ENCODE results near the gene SVIL.
"Not testable (repeated sequence)": the region's sequence is repeated elsewhere in the genome, so short reads cannot be mapped to it uniquely, and the experiment has no call there.

Gene SVIL

DNA sequence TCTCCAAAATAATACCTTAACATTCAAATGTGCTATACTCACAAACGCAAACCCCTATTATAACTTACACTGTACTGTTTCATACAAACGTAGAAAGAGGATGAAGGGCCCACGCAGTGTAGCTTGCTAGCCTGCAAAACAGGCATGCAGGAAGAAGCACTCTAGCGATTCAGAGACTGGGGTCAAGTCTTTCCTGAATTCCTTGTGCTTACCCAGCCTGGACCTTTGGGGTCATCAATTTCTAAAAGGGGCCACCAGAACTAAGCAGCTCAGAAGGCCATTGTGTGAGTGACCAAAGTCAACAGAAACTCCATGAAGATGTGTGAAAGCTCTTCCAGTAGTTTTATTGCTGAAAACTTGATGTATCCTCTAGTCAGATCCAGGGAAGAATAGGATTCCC lies 111.9 kb downstream of the SVIL start:
- in situ Hi-C loops (cut with MboI; ENCODE audit: low sequenced_read_pairs): no loop called here

DNA sequence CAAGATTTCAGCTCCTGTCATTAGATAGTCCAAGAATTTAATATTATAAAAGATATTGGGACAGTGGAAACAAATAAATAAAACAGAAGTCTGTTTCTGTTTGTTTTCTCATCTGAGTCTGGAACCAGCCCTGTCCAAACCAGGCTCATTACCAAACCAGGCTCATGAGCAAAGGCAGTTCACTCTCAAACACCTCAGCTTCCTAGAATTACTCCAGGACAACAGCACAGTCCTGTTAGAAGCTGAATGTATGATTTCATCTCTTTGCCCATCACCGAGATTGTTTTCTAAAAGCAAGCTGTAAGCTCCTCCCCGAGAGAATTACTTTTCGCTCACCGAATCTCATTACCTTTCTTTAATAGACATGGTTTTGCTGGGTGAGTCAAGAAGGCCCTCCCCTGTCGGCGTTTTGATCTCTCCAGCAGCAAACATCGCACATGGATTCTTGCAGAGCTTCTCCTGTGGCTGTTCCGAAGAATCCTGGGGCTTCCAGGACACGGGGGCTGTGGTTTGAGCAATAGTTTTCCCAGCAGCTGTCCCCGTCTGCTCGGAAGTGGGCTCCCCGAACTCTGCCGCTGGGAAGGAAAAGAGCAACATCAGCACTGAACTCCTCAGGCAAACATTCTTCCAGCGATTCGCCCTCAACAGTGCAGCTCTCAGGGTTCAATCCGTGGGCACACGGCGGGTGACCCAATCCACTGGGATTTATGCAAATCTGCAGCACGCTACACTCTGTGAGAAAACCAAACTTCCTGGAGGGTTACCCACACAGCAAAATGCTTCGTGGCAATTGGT lies 112.5 kb downstream of the SVIL start:
- in situ Hi-C loops (cut with MboI; ENCODE audit: low sequenced_read_pairs): no loop called here

DNA sequence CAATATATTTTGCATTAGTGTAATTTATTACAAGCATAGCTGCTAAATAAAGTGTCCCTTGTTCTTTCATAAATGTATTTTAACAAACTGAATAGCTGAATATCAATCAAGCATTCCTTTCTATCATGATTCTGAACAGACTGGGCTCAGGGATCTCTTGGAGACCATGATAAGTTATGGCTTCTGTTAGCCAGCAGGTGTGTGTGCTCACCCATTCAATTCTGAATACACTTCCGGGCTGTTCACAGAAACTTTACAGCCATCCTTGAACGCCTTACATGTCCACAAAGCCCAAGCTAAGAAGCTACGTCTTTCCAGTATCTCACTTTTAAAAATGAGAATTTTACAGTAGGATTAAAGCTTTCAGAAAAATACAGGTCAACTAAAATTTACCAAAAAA lies 115.1 kb downstream of the SVIL start:
- in situ Hi-C loops (cut with MboI; ENCODE audit: low sequenced_read_pairs): no loop called here

DNA sequence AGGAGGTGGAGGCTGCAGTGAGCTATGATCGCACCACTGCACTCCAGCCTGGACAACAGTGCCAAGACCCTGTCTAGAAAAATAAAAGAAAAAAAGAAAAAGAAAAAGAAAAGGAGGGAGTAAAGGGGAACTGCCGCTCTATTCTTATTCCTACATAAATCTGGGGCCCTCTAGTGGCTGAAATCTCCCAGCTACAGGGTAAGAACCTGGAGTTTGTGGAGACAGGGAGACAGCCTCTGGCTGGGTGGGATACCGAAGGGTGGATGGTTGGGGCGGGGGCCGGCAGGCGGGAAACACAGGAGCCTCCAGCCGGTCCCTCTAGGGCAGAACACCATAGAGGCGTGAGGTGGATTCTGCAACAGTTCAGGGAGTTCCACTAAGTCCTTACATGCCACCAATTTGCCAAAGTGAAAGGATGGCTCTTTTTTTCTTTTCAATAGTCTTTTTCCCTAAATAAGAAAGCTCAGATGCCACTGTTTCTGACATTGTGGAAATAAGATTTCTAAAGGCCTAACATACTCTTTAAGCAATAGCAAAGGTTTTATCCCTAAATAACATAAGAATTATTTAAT lies 117.3 kb downstream of the SVIL start:
- in situ Hi-C loops (cut with MboI; ENCODE audit: low sequenced_read_pairs): no loop called here

DNA sequence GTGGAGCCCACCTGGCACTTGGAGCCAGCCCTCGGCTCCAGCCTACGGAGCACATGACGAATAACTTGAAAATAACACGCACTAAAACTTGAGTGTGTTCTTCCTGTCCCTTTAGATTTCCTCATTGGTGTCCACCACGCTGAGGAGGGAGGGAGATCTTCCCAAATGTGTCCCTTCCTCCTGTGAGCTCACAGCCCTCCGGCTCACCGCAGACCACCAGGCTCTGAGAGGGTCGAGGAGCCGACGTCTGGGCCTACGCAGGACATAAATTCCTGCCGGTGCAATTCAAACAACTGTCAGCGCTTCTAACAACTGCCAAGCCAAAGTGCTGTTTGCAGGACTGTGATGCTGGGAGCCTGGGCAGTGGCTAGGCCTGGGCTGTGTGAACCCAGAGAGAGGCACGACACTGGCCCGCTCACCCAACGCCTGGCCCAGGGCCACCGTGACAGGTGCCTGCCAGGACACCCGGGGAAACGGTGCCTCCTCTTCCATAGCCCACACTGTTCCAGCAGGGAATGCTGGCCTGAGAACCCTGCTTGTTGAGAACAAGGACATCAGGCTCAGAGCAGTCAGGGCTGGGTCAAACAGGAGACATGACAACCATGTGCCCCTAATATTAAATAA lies 118.3 kb downstream of the SVIL start:
- in situ Hi-C loops (cut with MboI; ENCODE audit: low sequenced_read_pairs): not testable (repeated sequence)

DNA sequence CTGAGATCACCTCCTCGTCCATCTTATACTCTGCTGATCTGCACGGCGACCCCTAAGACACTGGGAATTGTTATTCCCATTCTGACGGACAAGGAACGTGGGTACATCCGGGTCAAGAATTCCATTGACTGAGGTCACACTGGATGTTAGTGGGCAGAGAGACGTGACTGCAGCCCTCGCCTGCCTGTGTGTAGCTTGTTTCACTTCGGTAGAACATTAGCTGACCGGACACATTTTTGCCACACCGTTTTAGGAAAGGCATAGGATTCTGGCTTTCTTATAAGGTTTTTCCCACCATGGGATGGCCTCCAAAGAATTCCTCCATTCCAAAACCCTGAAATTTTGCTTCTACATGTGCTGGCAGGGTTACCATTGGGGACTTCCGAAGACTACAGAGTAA lies 118.9 kb downstream of the SVIL start:
- in situ Hi-C loops (cut with MboI; ENCODE audit: low sequenced_read_pairs): not testable (repeated sequence)

DNA sequence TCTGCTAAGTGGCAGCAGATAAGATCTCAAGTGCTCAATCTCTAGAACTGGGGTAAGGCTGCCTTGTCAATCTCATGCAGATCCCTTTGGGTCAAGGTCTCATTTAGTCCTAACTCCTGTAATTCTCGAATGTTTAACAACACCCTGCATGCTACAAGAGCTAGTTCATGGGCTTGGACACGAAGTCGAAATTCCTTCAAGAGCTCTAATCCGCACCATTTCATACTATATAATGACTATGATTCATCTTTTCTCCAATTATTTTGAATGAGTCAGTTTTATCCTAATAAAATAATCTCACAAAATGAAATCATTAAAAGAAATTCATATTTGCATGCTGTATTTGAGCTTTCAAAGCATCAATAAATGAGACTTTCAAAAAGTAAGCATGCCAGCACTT lies 119.7 kb downstream of the SVIL start:
- in situ Hi-C loops (cut with MboI; ENCODE audit: low sequenced_read_pairs): not testable (repeated sequence)

DNA sequence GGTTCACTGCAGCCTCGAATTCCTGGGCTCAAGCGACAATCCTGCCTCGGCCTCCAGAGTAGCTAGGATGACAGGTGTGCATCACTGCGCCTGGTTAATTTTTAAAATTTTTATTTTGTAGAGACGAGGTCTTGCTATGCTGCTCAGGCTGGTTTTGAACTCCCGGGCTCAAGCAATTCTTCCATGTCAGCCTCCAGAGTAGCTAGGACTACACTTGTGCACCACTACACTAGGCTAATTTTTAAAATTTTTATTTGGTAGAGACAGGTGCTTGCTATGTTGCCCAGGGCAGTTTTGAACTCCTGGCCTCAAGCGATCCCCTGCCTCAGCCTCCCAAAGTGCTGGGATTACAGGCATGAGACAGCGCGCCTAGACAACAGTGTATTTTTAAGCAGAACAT lies 120.5 kb downstream of the SVIL start:
- in situ Hi-C loops (cut with MboI; ENCODE audit: low sequenced_read_pairs): no loop called here

DNA sequence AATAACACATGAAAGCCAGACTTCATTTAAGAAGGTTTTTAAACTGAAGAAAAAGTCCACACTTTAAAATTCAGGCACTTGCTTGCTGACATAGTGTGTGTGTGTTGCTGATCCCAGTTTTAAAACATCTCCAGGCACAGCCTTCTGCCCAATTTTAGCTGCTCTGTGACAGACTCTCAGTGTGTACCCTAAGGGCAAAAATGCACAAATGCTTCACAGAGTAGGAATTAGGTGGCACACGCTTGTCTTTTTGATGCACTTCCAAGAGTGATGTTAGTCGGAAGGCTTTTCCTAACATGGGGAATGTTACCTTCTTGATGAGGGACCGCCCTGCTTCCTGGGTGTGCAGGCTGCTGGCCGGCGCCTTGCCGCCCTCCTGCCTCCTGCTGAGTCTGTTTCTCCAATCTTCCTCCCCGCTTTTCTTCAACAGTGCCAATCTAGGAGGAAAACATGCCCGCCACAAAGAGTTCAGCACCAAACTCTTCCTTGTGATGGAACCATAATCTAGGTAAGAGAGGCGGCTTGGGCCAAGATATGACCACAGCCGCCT lies 122.3 kb downstream of the SVIL start:
- in situ Hi-C loops (cut with MboI; ENCODE audit: low sequenced_read_pairs): no loop called here

DNA sequence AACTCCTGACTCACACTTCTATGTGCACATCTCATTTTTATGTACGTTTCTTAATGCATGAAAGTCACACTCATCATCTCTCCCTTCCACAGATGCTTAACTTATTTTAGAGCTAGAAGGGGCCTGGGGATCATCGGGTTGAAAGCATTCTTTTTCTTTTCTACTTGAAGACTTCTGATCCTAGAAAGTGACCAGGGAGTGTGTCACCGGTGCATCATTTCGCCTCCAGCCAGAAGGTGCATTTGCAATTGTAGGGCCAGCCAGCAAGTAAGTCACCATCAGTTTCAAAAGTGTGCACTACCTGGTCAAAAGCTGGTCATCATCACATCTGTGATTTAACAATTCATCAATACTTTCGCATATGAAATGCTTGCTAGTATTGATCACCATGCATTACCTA lies 123.0 kb downstream of the SVIL start:
- in situ Hi-C loops (cut with MboI; ENCODE audit: low sequenced_read_pairs): not testable (repeated sequence)

DNA sequence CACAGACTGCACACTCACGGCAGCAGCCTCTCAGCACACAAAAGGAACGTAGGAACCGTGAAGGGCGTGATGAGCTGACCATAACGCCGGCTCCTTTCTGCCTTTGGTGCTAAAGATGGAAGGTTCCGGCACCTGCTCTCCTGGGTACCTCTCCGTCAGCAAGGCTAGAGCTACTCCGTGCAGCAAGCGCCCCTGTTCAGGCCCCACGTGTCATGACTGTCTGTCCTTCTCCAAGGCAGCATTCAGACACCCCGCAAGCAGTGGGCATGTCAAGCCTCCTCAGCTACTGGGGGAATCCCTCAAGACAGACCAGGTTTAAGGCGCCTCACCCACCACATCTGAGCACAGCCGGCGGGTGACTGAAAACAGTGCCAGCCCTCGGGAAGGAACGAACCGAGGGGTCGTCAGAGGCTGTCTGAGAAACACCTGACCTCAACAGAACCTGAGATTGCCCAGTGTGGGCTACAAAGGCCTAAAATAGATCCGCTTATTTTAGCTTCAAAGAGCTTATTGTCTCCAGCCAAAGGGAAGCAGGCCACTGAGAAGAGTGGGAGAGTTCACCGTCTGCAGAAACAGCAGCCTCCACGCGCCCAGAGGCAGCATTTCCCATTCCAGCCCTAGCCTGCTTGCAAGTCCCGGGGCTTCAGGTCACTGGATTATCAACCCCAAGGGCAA lies 124.2 kb downstream of the SVIL start:
- in situ Hi-C loops (cut with MboI; ENCODE audit: low sequenced_read_pairs): not testable (repeated sequence)

DNA sequence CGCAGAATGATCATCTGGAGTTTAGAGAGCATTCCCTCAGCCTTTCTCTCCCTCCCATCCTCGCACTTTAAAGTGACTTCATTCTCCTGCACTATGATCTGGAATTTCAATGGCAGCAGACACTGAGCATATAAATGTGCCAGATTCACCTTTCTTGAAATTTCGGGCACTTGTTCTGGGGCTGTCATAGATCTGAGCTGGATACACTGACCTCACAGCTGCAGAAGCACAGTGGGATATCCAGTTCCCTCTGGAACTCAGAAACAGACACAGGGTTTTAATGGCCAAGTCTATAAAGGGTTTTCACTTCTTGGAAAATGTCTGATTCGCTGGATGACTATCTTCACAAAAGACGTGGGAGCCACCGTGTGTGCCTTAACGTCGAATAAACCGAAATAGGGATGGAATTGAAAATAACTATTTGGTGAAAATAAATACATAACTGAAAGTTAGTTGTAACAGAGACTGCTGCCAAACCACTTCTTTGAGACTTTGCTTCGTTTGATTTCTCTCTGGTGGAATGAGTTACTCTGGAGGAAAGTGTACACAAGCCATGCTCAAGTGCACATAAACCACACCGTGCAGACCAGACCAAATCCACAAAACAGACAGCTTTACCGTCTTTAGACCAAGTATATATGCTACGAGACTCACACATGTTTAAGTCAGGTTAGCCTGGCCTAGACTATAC lies 126.1 kb downstream of the SVIL start:
- in situ Hi-C loops (cut with MboI; ENCODE audit: low sequenced_read_pairs): no loop called here

DNA sequence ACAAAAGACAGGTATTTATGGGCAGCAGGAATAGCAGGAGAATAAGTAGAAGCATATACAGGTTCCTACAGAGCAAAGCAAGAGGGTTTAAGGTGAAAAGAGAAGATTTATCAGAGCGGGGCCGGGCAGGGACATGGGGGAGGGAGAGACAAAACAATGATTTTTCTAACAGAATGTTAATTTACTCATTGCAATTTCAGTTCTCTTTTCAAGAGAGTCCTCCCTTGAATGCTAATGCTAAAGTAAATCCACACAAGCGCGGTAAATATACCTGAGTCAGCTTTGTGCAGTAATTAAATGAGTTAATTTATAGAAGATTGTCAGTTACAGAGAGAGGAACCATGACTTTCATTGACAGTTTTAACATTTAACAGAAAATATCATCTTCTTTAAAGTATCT lies 127.0 kb downstream of the SVIL start:
- in situ Hi-C loops (cut with MboI; ENCODE audit: low sequenced_read_pairs): not testable (repeated sequence)

DNA sequence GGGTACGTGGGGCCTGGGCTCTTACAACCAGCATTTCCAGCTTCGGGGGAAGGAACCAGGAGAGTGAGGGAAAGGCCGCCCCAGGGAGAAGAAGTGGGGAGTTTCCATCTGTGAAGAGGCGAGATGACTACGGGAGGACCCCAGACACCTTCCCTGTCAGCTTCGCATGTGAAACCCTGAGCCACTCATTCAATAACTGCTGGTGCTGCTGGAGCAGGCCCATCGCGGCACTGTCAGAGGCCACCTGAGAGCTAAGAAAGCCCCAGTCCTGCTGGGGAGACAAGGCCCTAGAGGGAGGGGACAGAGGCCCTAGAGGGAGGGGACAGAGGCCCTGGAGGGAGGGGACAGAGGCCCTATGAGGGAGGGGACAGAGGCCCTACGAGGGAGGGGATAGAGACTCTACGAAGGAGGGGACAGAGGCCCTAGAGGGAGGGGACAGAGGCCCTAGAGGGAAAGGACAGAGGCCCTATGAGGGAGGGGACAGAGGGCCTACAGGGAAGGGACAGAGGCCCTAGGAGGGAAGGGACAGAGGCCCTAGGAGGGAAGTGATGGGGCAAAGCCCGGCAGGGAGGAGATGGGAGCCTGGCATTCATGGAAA lies 128.3 kb downstream of the SVIL start:
- in situ Hi-C loops (cut with MboI; ENCODE audit: low sequenced_read_pairs): not testable (repeated sequence)

DNA sequence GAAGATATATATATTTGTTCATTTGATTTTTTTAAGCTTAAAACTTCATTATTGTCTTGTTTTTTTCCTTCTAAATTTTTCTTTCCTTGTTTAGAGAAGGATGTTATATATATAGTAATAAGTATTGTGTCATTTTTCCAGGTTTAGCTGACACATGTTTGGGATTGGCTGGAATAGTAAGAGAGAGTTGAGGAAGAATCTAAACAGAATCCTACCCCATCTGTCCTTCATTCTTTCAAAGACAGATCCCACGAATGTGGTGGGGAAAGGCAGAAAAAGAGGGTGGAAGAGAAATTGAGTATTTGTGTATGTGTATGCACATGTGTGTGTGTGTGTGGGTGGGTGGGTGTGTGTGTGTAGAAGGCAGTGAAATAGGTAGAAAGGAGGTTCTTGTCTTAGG lies 132.4 kb downstream of the SVIL start:
- in situ Hi-C loops (cut with MboI; ENCODE audit: low sequenced_read_pairs): no loop called here

DNA sequence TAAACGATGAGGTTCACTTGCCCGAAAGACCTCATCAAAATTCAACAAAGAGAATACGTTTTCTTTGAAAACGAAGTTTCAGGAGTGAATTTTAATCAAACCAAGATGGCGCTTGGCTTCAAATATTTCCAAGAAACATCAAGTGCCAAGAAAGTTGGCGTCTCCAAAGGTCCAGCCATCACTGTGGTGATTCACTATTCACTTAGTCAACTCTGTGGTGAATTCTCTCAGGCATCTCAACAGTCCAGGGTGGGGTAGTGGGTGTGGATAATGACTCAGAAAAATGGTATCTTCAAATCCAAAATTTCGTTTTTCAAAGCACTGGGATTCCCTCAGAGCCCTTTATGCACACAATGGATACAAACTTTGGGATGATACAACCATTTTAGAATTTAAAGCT lies 133.1 kb downstream of the SVIL start:
- in situ Hi-C loops (cut with MboI; ENCODE audit: low sequenced_read_pairs): no loop called here

DNA sequence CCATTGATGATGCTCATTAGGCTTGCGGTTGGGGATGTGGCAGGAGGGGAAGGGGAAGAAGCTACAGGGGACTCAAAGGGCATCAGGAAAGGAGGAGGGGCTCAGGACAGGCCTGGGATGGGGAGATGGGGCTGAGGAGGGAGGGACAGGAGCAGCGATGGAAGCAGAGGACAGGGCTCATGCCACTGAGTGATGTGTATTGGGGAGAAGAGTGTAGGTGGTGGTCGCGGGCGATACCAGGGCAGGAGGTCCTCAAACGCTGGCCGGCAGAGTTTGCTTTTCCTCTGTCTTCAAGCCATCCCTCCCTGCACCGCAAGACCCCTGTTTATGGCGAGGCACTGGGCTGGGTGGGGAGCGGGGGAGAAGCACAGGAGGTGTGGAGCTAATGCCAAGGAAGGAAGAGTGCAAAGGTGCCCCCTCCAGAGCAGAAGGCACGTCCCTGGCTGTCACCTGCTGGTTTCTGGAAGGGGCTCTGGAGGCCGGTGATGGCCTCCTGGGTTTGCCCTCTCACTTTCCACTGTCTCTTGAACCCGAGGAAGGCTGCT lies 134.7 kb downstream of the SVIL start:
- in situ Hi-C loops (cut with MboI; ENCODE audit: low sequenced_read_pairs): no loop called here

DNA sequence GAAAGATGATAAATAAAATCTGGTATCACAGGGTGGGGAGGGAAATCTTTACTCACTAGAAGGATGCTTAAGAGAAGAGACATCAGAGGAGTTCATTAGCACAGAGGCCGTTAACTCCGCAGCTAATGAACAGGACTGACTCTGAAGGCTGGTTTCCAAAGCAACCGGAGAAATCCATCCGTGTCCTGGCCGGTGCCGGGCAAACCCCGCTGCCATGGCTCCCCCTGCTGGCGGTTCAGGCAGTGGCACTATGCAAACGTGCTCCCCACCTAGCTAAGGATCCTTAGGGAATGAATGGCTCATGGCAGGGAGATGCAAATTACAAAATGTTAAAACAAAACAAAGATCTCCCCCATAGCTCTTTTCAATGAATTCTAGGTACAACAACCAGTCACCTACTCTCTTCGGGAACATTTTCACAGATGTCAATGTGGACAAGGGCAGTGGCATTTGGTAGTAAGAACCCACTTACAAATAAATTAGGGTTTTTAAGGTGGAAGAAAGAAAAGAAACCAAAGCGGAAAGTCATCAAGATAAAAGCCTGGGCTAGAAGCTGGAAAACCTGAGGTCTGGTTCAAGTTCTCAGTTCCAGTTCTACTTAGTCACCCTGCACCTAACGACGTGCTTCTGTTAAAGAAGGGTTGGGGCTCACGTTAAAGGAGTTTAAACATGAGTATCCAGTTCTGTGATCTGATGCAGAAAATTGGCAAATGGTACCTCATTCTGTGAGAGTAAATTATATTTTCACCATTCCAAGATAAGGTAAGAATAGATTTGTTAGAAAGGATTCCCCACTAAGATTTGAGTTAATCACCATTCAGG lies 138.2 kb downstream of the SVIL start:
- in situ Hi-C loops (cut with MboI; ENCODE audit: low sequenced_read_pairs): no loop called here

DNA sequence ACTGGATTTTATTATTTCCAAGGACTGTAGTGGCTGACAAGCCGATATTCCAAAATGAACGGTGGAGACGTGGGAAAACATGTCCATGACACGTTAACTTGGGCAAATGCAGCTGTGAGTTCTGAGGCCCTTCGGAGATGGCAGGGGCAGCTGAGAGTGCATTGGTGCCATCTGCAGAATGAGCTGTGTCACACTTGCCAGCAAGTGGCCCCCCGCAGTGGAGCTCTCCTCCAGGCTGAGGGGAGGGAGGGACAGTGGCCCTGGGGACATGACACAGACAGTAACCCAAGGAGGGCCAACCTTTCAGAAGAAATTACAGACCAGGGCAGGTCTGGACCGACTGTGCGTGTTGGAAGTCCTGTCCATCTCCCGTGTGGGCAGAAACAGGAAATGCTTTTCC lies 139.4 kb downstream of the SVIL start:
- in situ Hi-C loops (cut with MboI; ENCODE audit: low sequenced_read_pairs): no loop called here
